Lung (tissue), 12 donors: ENCODE measurements around the gene CAPNS1. TPM values are rescaled to one million over a fixed set of nuclear protein-coding genes. Genes with fewer than 3 reads are reported as not detected.
A peak's percentile ranks its signal among the peaks of the same experiment; 100 is the strongest.
"Not testable (repeated sequence)": the region's sequence is repeated elsewhere in the genome, so short reads cannot be mapped to it uniquely, and the experiment has no call there.

Source experiments
- ATAC-seq: fragments of 200-7000 bp; cut with Tn5 transposase; one replicate; pipeline ENCODE4 v1.9.1; 2020; ENCODE audit warnings: moderate number of reproducible peaks; ENCODE audit not compliant: insufficient read depth, low FRiP score
- DNase-seq, 3 donors: peaks; one replicate each; pipeline ENCODE4 v3.0.0-alpha.2; 2013 to 2017
- H3K27ac ChIP-seq, 2 donors: one replicate each; pipeline ENCODE4 v1.5.1; 2013; ENCODE audit warnings: mild to moderate bottlenecking in 2 of 2, moderate library complexity in 2 of 2, control low read depth in 1 of 2, inconsistent platforms in 1 of 2, low read depth in 1 of 2, low read length in 1 of 2
- H3K27me3 ChIP-seq, 3 donors: one replicate each; pipeline ENCODE4 v1.5.1; 2013; ENCODE audit warnings: low read length in 2 of 3; ENCODE audit not compliant: control insufficient read depth in 3 of 3, insufficient read depth in 3 of 3
- H3K36me3 ChIP-seq, 4 donors: one replicate each; pipeline ENCODE4 v1.5.1; 2013; ENCODE audit warnings: low read length in 4 of 4, mild to moderate bottlenecking in 1 of 4, moderate library complexity in 1 of 4; ENCODE audit not compliant: control insufficient read depth in 4 of 4, insufficient read depth in 4 of 4
- H3K4me1 ChIP-seq, 5 donors: one replicate each; pipeline ENCODE4 v1.5.1; 2013; ENCODE audit warnings: low read length in 5 of 5, mild to moderate bottlenecking in 2 of 5, moderate library complexity in 1 of 5; ENCODE audit not compliant: control insufficient read depth in 5 of 5, insufficient read depth in 5 of 5
- H3K4me3 ChIP-seq: one replicate; pipeline ENCODE4 v1.5.1; 2013; ENCODE audit warnings: mild to moderate bottlenecking, control low read depth, moderate library complexity
- H3K9ac ChIP-seq, 2 donors: one replicate each; pipeline ENCODE4 v1.5.1; 2013; ENCODE audit warnings: low read length in 2 of 2, control low read depth in 1 of 2; ENCODE audit not compliant: insufficient read depth in 1 of 2
- H3K9me3 ChIP-seq, 4 donors: one replicate each; pipeline ENCODE4 v1.5.1; 2013; ENCODE audit warnings: low read length in 3 of 4, mild to moderate bottlenecking in 1 of 4, moderate library complexity in 1 of 4; ENCODE audit not compliant: control insufficient read depth in 4 of 4, insufficient read depth in 3 of 4
- CTCF ChIP-seq: IDR thresholded peaks from 2 replicates; pipeline ENCODE4 v1.5.1; 2012; ENCODE audit warnings: mild to moderate bottlenecking; ENCODE audit errors: control extremely low read depth, extremely low read depth
- WGBS, 2 donors: extraction: QIAGEN DNeasy Blood & Tissue Kit; methylation state at CpG; one replicate each; pipeline ENCODE4 v1.1.7; 2013; 5-methylcytosine and 5-hydroxymethylcytosine counted together
- polyA plus RNA-seq, 2 donors: library from polyadenylated mRNA; stranded (reverse); fragments of 200-250 nt; gene quantifications; one replicate each; pipeline ENCODE4 v1.2.1, GENCODE V29; 2013
- total RNA-seq, 2 donors: library from RNA; depleted of rRNA in 1 of 2; stranded (reverse); fragments of >200 nt in 1 of 2; gene quantifications; one replicate each; pipeline ENCODE4 v1.2.1, GENCODE V29; 2014 to 2021
- donor health status: control.
- donor health status: control.
- donor health status: Bipolar disorder and iron deficiency.
- donor health status: healthy.
- donor health status: DM: yes; HTN: yes; CAD: no.

Gene CAPNS1
- total and polyA plus RNA-seq, 4 donors = 201 to 743 (median 671) TPM

- Histone ChIP-seq H3K4me3 (no peak overlapping the region), H3K9me3 (no peaks in the 10 kb centered on the region), H3K9ac (no peak overlapping the region), H3K27ac (no peak overlapping the region), H3K27me3 (no peaks in the 10 kb centered on the region), H3K4me1 (no peaks in the 10 kb centered on the region), H3K36me3 (peaks cover 0 to 9% (median 5%) of the 10 kb centered on the region in 4 donors)
- no peak for TF ChIP-seq CTCF
- WGBS, 2 donors = 83 to 92% methylated on average over 17 of the region's 17 CpGs
- ATAC-seq = no peak
- DNase-seq = peak; percentile 9 to 39 (median 22)
Measured at GRCh38 chr19:36182612-36183244, 42.9 kb downstream of the CAPNS1 start.

GRCh38 chr19:36183245-36183628, 43.4 kb downstream of the CAPNS1 start:
- Histone ChIP-seq H3K36me3 (peaks cover 0 to 9% (median 5%) of the 10 kb centered on the region in 4 donors), H3K9me3 (no peaks in the 10 kb centered on the region), H3K4me3 (no peak overlapping the region), H3K27me3 (no peaks in the 10 kb centered on the region), H3K4me1 (no peaks in the 10 kb centered on the region), H3K9ac (no peak overlapping the region), H3K27ac (no peak overlapping the region)
- TF ChIP-seq CTCF = no peak
- DNase-seq = peak in 1 of 3 donors; percentile 4
- no peak for ATAC-seq
- WGBS, 2 donors = 82 to 91% methylated on average over 10 of the region's 10 CpGs

GRCh38 chr19:36186722-36187121, 46.9 kb downstream of the CAPNS1 start:
- not testable (repeated sequence) for DNase-seq, H3K27me3 ChIP-seq, H3K9me3 ChIP-seq, ATAC-seq, H3K27ac ChIP-seq, H3K9ac ChIP-seq, H3K4me1 ChIP-seq, H3K4me3 ChIP-seq, H3K36me3 ChIP-seq
- WGBS, 2 donors = 95 to 97% methylated on average over 5 of the region's 5 CpGs

GRCh38 chr19:36196249-36196648, 56.4 kb downstream of the CAPNS1 start:
- 91 to 95% methylated on average over 2 of the region's 2 CpGs for WGBS, 2 donors
- H3K27ac ChIP-seq = no peak overlapping the region
- no peak for ATAC-seq

More at GRCh38 chr19:36196249-36196648, 56.4 kb downstream of the CAPNS1 start:
- no peaks in the 10 kb centered on the region for H3K4me1 ChIP-seq
- no peak for TF ChIP-seq CTCF
- no peaks in the 10 kb centered on the region for H3K9me3 ChIP-seq
- DNase-seq = no peak
- peaks cover 0 to 15% (median 10%) of the 10 kb centered on the region in 4 donors for H3K36me3 ChIP-seq
- H3K4me3 ChIP-seq = no peak overlapping the region
- no peaks in the 10 kb centered on the region for H3K27me3 ChIP-seq
- no peak overlapping the region for H3K9ac ChIP-seq
